SK-N-SH (cell line): ENCODE measurements around the gene DGKD. TPM values are rescaled to one million over a fixed set of nuclear protein-coding genes. Genes with fewer than 3 reads are reported as not detected.

Experiments
- CTCF ChIA-PET: fragments of 300-600, 350-600 bp; formaldehyde crosslinking; extraction: SDS; loops from one replicate; lab custom pipeline; 2021; lab: Yijun Ruan, JAX
- POLR2A ChIA-PET: fragments of 350-600 bp; sonication (Branson Sonifier 250); formaldehyde crosslinking; extraction: SDS; loops from one replicate; lab custom pipeline; 2020; ENCODE audit warnings: antibody characterized with exemption, inconsistent platforms; lab: Yijun Ruan, JAX
- DNase-seq: peaks from one replicate; pipeline ENCODE4 v3.0.0; 2012
- H2AFZ ChIP-seq: fragments of 200-600 bp; sonication (generic); 2 replicates; pipeline ENCODE4 v1.8.1; 2016; ENCODE audit warnings: antibody characterized with exemption, mild to moderate bottlenecking, low read depth
- H3F3A ChIP-seq: fragments of 200-600 bp; sonication (generic); replicated peaks from 2 replicates; pipeline ENCODE3; 2016; ENCODE audit warnings: antibody characterized with exemption, mild to moderate bottlenecking; ENCODE audit not compliant: insufficient read depth
- H3K27ac ChIP-seq, 2 experiments: fragments of 200-500 bp in 1 of 2; fragments of 200-600 bp in 1 of 2; sonication (Bioruptor generic) in 1 of 2; sonication (generic), shearing (Covaris generic) in 1 of 2; 2 replicates each; pipeline versions ENCODE4 v1.5.1 to v1.6.1; 2014 to 2016; ENCODE audit warnings: low read depth in 2 of 2, inconsistent platforms in 1 of 2, low read length in 1 of 2, mild to moderate bottlenecking in 1 of 2, mixed read lengths in 1 of 2
- H3K27me3 ChIP-seq: fragments of 200-600 bp; sonication (generic), shearing (Covaris generic); 2 replicates; pipeline ENCODE4 v1.6.1; 2016; ENCODE audit warnings: mixed run types; ENCODE audit not compliant: insufficient read depth
- H3K36me3 ChIP-seq, 2 experiments: fragments of 200-500 bp in 1 of 2; fragments of 200-600 bp in 1 of 2; sonication (Bioruptor generic) in 1 of 2; sonication (generic) in 1 of 2; replicated peaks in 1 of 2; 2 replicates each; pipeline versions ENCODE3 to v1.5.1; 2014 to 2016; ENCODE audit warnings: low read length in 1 of 2, mild to moderate bottlenecking in 1 of 2; ENCODE audit not compliant: insufficient read depth in 2 of 2, control insufficient read depth in 1 of 2
- H3K4me1 ChIP-seq, 2 experiments: fragments of 200-500 bp in 1 of 2; fragments of 200-600 bp in 1 of 2; sonication (Bioruptor generic) in 1 of 2; sonication (generic), shearing (Covaris generic) in 1 of 2; 2 replicates each; pipeline versions ENCODE4 v1.5.1 to v1.6.1; 2014 to 2016; ENCODE audit warnings: low read depth in 1 of 2, low read length in 1 of 2, mixed run types in 1 of 2; ENCODE audit not compliant: insufficient read depth in 2 of 2, control insufficient read depth in 1 of 2
- H3K4me2 ChIP-seq: fragments of 200-600 bp; sonication (generic), shearing (Covaris generic); 2 replicates; pipeline ENCODE4 v1.6.1; 2017; ENCODE audit warnings: mixed run types
- H3K4me3 ChIP-seq, 2 experiments: fragments of 200-500 bp in 1 of 2; fragments of 200-600 bp in 1 of 2; sonication (Bioruptor generic) in 1 of 2; sonication (generic), shearing (Covaris generic) in 1 of 2; 2 replicates each; pipeline versions ENCODE4 v1.5.1 to v1.8.1; 2014 to 2016; ENCODE audit warnings: low read depth in 2 of 2, inconsistent platforms in 1 of 2, low read length in 1 of 2, mild to moderate bottlenecking in 1 of 2, mixed read lengths in 1 of 2, moderate library complexity in 1 of 2
- H3K79me2 ChIP-seq: fragments of 200-600 bp; sonication (generic); 2 replicates; pipeline ENCODE4 v1.8.1; 2017; ENCODE audit warnings: mild to moderate bottlenecking; ENCODE audit not compliant: insufficient read depth
- H3K9ac ChIP-seq: fragments of 200-600 bp; sonication (generic); 2 replicates; pipeline ENCODE4 v1.6.1; 2017; ENCODE audit warnings: mixed run types
- H3K9me2 ChIP-seq: fragments of 200-600 bp; sonication (generic); 2 replicates; pipeline ENCODE4 v1.6.1; 2017; ENCODE audit warnings: mixed run types
- H3K9me3 ChIP-seq: fragments of 200-600 bp; sonication (generic); 2 replicates; pipeline ENCODE4 v1.6.1; 2017; ENCODE audit warnings: mixed run types, mild to moderate bottlenecking, moderate library complexity
- H4K20me1 ChIP-seq: fragments of 200-600 bp; sonication (generic); 2 replicates; pipeline ENCODE4 v1.6.1; 2017; ENCODE audit warnings: mild to moderate bottlenecking, mixed run types; ENCODE audit not compliant: insufficient read depth
- GATA2 ChIP-seq: sonication (generic); formaldehyde crosslinking; IDR thresholded peaks from 2 replicates; pipeline ENCODE4 v1.5.0; 2020; ENCODE audit warnings: mild to moderate bottlenecking, missing genetic modification reagents
- NRF1 ChIP-seq: IDR thresholded peaks from 2 replicates; pipeline ENCODE4 v1.6.1; 2012; ENCODE audit warnings: low read depth, mild to moderate bottlenecking, low read length
- RAD21 ChIP-seq: IDR thresholded peaks from 2 replicates; pipeline ENCODE4 v1.6.1; 2012; ENCODE audit warnings: mild to moderate bottlenecking, low read length
- RCOR1 ChIP-seq: fragments of 150-350 bp; IDR thresholded peaks from 2 replicates; pipeline ENCODE4 v1.6.1; 2017; ENCODE audit warnings: antibody characterized with exemption, low read length
- YY1 ChIP-seq: IDR thresholded peaks from 2 replicates; pipeline ENCODE4 v1.4.0; 2012; ENCODE audit warnings: low read depth, mild to moderate bottlenecking
- WGBS: methylation state at CpG from one replicate; pipeline ENCODE4 v1.1.6; 2017; ENCODE audit warnings: low lambda C conversion rate; 5-methylcytosine and 5-hydroxymethylcytosine counted together
- polyA plus RNA-seq, 3 experiments: library from polyadenylated mRNA; depleted of rRNA; stranded (reverse); fragments of >200 nt; gene quantifications; 2 replicates each; pipeline ENCODE4 v1.2.3, GENCODE V29; 2012
- TF ChIP-seq, protein P1 (sequence below): fragments of 150-350 bp; IDR thresholded peaks from 2 replicates; pipeline ENCODE4 v1.6.1; 2016; ENCODE audit warnings: mild to moderate bottlenecking, low read depth, low read length
- TF ChIP-seq, protein P2 (sequence below): IDR thresholded peaks from 2 replicates; pipeline ENCODE4; 2012
- TF ChIP-seq, protein P3 (sequence below): IDR thresholded peaks from 2 replicates; pipeline ENCODE4 v1.4.0; 2012; ENCODE audit warnings: low read depth, borderline replicate concordance

The DGKD gene
- polyA plus RNA-seq, 1 of the 3 experiments (the other 2 are of a cell fraction), result 21.7 TPM

DNA sequence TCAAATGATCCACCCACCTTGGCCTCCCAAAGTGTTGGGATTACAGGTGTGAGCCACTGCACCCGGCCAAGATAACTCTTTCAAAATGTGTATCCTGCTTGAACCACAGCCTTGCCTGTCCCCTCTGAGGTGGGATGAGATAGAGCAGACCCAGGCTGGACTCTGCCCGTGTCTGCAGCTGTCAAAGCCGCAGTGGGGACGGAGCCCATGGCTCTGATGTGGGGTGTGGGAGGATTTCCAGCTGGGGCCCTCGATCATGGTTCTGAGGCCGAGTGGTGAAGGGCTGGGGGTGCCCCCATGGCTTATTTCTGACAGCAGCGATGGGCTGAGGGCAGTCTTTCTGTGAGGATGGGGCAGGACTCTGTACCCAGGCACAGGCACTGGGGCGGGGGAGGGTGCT is 104.5 kb downstream of the DGKD start:
- Histone ChIP-seq H3K4me2 (no peak overlapping the region), H3K9me3 (no peaks in the 10 kb centered on the region), H3K36me3 (peaks cover 0 to 56% of the 10 kb centered on the region in 2 experiments), H3F3A (no peaks in the 10 kb centered on the region), H3K4me3 (no peak overlapping the region), H3K27ac (no peak overlapping the region), H3K9me2 (no peaks in the 10 kb centered on the region), H2AFZ (no peak overlapping the region), H3K4me1 (no peaks in the 10 kb centered on the region), H3K9ac (no peak overlapping the region), H4K20me1 (no peaks in the 10 kb centered on the region), H3K27me3 (no peaks in the 10 kb centered on the region), H3K79me2 (no peaks in the 10 kb centered on the region)
- TF ChIP-seq, protein P1, sequence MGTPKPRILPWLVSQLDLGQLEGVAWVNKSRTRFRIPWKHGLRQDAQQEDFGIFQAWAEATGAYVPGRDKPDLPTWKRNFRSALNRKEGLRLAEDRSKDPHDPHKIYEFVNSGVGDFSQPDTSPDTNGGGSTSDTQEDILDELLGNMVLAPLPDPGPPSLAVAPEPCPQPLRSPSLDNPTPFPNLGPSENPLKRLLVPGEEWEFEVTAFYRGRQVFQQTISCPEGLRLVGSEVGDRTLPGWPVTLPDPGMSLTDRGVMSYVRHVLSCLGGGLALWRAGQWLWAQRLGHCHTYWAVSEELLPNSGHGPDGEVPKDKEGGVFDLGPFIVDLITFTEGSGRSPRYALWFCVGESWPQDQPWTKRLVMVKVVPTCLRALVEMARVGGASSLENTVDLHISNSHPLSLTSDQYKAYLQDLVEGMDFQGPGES, result no peak
- TF ChIP-seq RCOR1 (no peak), RAD21 (no peak)
- TF ChIP-seq, protein P2, sequence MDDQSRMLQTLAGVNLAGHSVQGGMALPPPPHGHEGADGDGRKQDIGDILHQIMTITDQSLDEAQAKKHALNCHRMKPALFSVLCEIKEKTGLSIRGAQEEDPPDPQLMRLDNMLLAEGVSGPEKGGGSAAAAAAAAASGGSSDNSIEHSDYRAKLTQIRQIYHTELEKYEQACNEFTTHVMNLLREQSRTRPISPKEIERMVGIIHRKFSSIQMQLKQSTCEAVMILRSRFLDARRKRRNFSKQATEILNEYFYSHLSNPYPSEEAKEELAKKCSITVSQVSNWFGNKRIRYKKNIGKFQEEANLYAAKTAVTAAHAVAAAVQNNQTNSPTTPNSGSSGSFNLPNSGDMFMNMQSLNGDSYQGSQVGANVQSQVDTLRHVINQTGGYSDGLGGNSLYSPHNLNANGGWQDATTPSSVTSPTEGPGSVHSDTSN, result no peak
- TF ChIP-seq, protein P3, sequence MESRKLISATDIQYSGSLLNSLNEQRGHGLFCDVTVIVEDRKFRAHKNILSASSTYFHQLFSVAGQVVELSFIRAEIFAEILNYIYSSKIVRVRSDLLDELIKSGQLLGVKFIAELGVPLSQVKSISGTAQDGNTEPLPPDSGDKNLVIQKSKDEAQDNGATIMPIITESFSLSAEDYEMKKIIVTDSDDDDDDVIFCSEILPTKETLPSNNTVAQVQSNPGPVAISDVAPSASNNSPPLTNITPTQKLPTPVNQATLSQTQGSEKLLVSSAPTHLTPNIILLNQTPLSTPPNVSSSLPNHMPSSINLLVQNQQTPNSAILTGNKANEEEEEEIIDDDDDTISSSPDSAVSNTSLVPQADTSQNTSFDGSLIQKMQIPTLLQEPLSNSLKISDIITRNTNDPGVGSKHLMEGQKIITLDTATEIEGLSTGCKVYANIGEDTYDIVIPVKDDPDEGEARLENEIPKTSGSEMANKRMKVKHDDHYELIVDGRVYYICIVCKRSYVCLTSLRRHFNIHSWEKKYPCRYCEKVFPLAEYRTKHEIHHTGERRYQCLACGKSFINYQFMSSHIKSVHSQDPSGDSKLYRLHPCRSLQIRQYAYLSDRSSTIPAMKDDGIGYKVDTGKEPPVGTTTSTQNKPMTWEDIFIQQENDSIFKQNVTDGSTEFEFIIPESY, result no peak
- CTCF ChIA-PET, result interaction anchor here (1.0 kb wide), 1 partner anchor 15 kb away, joined by 3 read pairs; no protein-coding TSS in a partner anchor
- POLR2A ChIA-PET, result no interaction called here
- WGBS, result 100% methylated on average over 7 of the region's 8 CpGs
- no peak for DNase-seq

DNA sequence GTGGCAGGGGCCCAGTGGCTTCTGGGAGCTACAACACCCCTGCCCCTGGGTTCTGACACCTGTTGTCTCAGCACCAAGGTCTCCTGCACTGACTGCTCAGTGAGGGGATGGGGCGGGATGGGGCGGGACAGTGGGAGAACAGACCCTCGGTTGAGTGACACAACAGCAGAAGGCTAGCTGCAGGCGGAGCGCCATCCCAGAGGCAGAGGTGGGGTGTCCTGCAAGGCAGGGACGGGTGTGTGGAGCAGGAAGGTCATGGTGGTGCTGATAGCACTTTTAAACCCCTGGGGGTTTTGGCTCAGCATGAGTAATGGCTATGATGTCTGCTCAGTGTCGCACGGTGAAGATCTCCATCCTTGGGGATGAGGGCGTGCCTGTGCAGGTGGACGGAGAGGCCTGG is 105.1 kb downstream of the DGKD start:
- no peak for DNase-seq
- Histone ChIP-seq H3K79me2 (no peaks in the 10 kb centered on the region), H3K4me1 (no peaks in the 10 kb centered on the region), H3K27me3 (no peaks in the 10 kb centered on the region), H2AFZ (no peak overlapping the region), H3K9ac (no peak overlapping the region), H3K27ac (no peak overlapping the region), H3K4me3 (no peak overlapping the region), H3K9me3 (no peaks in the 10 kb centered on the region), H3K36me3 (peaks cover 0 to 57% of the 10 kb centered on the region in 2 experiments), H3K9me2 (no peaks in the 10 kb centered on the region), H3F3A (no peaks in the 10 kb centered on the region), H3K4me2 (no peak overlapping the region), H4K20me1 (no peaks in the 10 kb centered on the region)
- WGBS, result 95% methylated on average over 9 of the region's 10 CpGs
- ChIA-PET CTCF (interaction anchor here (1.0 to 1.4 kb wide), 2 partner anchors 16 to 25 kb away, joined by 3 read pairs; no protein-coding TSS in a partner anchor), POLR2A (no interaction called here)
- no peak for TF ChIP-seq GATA2 (CRISPR knock-in tag)
- no peak for TF ChIP-seq NRF1
- no peak for TF ChIP-seq RCOR1
- no peak for TF ChIP-seq YY1
